HG03432 (cell line): ENCODE results near the gene PSTPIP2.
A peak's percentile ranks its signal among the peaks of the same experiment; 100 is the strongest.
"Not testable (repeated sequence)": the region's sequence is repeated elsewhere in the genome, so short reads cannot be mapped to it uniquely, and the experiment has no call there.

Experiments
- ATAC-seq: cut with Tn5 transposase; IDR thresholded peaks from one replicate; pipeline ENCODE4 v1.9.1; 2021; ENCODE audit warnings: mild to moderate bottlenecking, moderate library complexity; ENCODE audit not compliant: unreplicated experiment

Gene PSTPIP2

DNA sequence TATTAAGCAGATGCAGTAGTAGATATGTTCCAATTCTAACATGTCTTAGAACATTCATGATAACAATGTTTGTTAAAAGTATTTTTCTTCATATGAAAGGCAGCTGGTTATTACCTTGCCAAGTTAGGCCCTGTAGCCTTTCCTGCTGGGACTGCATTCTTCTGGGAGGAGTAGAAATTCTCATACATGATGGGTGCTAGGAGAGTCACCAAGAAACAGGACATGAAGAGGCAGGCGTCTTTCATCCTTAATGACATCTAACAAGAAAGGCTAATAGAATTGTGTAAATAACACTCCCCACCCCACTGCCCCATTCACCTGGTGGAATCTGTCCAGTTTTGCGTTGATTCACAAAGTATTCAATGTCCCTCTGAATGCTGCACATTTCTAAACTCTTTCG lies 80.3 kb downstream of the PSTPIP2 start:
- ATAC-seq = no peak

DNA sequence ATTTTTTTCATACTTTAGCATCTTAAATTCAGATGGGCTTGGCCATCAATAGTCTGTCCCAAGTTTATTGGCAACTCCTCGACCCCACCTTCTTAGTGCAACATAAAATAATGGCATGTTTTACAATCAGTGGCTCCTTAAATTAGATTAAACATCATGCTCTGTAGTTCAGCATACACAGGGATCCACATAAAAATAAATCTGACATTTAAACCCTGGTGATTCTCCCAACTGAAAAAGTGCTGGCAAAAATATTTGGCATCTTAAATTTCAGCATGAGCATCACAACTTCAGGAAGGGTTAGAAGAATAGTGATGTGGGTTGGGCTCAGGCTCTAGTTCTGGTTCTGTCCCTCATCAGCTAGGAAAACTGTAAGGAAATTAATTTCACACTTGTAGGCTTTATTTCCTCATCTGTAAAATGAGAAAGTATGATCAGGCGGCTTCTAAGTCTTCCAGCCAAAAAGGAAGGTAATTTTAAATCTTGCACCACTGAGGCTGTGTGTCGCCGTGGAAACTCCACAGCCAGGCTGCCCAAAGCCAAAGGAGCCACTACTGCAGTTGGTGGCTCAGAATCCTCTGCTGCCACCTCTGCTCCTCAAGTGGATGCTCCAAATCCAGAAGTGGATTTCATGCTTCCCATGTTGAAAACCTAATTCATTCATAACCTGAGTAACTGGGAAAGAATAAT lies 87.4 kb downstream of the PSTPIP2 start:
- no peak for ATAC-seq

- ATAC-seq = no peak
These were observed 90.2 kb downstream of the PSTPIP2 start for GRCh38 chr18:45981821-45982220.

DNA sequence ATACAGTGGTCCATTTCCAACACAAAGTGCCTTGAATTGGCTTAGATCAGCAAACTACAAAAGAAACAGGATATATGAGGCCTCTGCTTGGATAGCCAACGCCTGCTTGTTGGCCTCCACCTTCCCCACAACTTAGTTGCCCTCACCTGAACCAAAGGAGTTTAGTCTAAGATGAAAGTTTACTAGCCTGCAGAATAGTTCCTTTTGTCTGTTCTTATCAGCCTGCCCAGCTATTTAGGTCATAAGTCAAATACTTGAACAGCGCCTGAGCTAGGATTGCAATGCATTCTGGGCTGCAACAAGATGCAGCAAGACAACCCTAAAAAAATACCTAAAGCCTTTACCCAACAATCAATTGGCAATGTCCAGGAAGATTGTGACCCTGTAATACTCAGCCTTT lies 91.8 kb downstream of the PSTPIP2 start:
- no peak for ATAC-seq

GRCh38 chr18:45978084-45978483 lies 94.0 kb downstream of the PSTPIP2 start:
- no peak for ATAC-seq

DNA sequence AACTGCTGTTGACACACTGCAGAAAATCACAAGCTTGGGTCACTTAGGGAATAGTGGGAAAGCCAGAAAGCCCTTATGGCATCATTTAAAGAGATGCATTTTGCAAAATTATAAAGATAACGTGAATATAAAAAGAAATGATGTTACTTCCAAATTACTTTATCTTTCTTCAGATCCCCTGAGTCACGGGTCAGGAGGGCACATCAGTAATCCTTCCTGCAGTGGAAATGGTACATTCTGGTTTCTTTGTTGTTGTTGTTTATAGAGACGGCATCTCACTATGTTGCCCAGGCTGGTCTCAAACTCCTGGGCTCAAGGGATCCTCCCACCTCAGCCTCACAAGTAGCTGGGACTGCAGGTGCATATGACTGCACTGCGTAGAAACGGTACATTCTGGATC lies 95.1 kb downstream of the PSTPIP2 start:
- ATAC-seq = no peak

DNA sequence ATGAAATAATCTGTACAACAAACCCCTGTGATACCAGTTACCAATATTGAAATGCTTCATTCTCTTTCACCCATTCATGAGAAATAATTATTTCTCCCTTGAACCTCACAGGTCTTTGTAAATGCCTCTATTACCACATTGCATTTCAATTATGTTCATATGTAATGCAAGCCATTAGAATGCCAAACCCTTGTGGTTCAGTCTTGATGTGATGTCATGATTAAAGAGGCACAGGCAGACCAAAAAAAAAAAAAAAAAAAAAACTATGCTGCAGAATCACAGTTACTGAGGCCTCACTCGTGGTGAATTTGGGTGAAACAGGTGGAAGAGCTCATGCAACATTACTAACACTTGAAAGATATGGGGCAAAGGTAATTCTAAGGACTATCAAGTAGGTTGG lies 95.5 kb downstream of the PSTPIP2 start:
- no peak for ATAC-seq

- ATAC-seq = no peak
These were observed 97.9 kb downstream of the PSTPIP2 start for GRCh38 chr18:45974088-45974536.

GRCh38 chr18:45967007-45967706 lies 104.9 kb downstream of the PSTPIP2 start, which contains the start of gene EPG5:
Gene EPG5 (minus strand): TSS chr18:45967329. CDS start chr18:45967239, 90 bp downstream.
- peak; percentile 98 for ATAC-seq

- ATAC-seq = not testable (repeated sequence)
These were observed 107.1 kb downstream of the PSTPIP2 start for GRCh38 chr18:45964913-45965312.

GRCh38 chr18:45962866-45963265 lies 109.2 kb downstream of the PSTPIP2 start:
- ATAC-seq = no peak

GRCh38 chr18:45962461-45962860 lies 109.6 kb downstream of the PSTPIP2 start:
- ATAC-seq = no peak

- not testable (repeated sequence) for ATAC-seq
These were observed 112.6 kb downstream of the PSTPIP2 start for GRCh38 chr18:45959484-45959883.

- ATAC-seq = no peak
These were observed 113.3 kb downstream of the PSTPIP2 start for GRCh38 chr18:45958730-45959129.

DNA sequence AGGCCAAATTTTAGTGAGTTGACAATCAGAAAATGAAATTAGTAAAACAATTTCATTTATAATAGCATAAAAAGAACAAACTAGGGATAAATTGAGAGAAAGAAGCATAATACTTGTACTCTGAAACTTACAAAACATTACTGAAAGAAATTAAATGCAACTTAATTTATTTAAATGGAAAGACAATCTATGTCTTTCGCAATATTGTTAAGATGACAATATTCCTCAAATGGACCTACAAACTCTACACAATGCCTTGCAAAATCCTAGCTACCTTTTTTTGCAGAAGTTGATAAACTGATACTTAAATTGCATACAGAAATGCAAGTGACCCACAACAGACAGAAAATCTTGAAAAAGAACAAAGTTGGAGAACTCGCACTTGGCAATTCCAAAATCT lies 114.0 kb downstream of the PSTPIP2 start:
- no peak for ATAC-seq

DNA sequence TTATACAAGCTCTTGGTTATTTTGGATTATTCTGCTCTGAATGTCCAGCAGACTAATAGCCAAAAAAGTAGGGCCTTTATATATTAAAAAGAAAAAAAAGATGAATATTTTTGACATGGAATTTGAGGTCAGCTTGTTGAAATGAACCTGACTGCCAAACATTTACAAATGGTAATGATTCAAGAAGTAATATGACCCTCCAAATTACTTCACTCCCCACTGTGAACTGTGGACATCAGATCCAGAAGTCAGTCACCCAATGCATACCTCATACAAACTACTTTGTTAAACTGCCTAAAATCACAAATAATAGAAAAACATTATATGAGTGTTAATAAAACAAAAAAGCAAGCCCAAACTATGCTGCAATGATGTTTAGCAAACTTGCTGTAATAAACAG lies 115.0 kb downstream of the PSTPIP2 start:
- no peak for ATAC-seq

DNA sequence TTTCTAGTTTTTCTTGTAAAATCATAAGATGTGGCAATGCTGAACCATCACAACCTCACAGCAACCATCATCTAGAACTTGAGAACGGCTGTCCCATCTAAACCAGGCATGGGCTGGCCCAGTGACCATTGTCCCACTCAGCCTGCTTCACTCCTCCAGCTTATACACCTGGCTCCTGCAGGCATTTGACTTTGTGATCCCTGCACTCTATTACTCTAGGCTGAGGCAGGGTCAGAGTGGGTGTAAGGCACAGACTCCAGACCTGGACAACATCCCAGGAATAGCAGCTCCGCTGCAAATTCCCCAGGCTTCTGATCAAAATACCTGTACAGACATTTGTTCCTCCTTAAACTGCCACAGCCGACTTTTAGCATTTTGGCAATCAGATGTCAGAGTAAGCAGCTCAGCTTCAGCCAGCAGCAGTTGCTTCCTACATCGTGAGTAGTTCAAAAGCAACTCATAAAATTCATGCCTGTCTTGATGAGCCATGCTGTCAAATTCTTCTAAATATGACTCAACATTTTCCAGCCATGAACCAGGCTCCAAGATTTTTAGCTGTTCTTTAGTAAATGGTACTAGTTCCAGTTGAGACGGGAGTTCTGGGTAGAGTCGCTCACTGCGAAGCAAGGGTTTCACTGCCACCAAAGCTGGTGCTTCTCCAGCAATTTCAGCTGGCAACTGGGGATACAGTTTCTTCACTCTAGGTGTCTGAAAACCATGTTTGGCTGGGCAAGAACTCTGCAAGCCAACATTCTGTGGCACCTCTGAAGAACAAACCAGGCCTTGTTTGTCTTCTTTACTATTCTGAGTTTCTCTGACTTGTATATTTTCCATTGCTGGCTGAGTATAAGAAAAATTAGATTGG lies 117.8 kb downstream of the PSTPIP2 start:
- ATAC-seq = no peak

GRCh38 chr18:45951016-45951714 lies 120.9 kb downstream of the PSTPIP2 start:
- no peak for ATAC-seq

DNA sequence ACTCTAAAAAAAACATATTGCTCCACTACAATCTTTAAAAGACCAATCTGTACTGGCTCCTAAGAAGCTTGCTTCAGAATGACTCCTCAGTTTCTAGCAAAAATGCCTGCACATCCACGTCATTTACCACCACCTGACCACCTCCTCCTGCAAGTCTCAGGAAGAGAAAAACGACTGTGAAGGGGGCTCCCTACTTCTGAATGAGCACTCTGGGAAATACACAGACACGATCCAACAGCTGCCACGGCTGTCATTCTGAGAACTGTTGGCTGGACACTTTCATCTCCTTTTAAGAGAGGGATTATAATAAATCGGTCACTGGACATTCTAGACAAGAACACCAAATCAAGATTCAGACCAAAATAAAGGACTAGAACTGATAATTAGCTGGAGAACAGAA lies 126.4 kb downstream of the PSTPIP2 start:
- ATAC-seq = no peak

- peak; percentile 60 for ATAC-seq
These were observed 131.3 kb downstream of the PSTPIP2 start for GRCh38 chr18:45940724-45941123.

DNA sequence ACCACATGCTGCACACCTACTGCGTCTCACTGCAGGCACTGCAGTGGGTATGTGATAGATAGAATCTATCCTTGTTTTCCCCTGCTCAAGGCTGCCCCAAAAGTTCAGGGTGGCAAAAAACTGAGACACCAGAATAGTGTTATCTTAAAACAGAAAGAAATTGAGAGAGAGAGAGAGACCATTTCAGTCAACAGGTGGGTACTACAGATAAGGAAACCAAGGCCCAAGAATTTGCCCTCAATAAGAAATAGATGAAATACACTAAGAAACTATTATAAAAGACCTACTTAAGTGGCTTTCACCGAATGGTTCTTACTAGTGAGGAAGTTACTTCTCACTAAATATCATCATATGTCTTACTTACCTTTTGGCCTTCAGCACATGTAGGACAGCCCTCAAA lies 132.8 kb downstream of the PSTPIP2 start:
- ATAC-seq = no peak
